ENCODE results near the gene USP30.

- TF ChIP-seq, protein P1, sequence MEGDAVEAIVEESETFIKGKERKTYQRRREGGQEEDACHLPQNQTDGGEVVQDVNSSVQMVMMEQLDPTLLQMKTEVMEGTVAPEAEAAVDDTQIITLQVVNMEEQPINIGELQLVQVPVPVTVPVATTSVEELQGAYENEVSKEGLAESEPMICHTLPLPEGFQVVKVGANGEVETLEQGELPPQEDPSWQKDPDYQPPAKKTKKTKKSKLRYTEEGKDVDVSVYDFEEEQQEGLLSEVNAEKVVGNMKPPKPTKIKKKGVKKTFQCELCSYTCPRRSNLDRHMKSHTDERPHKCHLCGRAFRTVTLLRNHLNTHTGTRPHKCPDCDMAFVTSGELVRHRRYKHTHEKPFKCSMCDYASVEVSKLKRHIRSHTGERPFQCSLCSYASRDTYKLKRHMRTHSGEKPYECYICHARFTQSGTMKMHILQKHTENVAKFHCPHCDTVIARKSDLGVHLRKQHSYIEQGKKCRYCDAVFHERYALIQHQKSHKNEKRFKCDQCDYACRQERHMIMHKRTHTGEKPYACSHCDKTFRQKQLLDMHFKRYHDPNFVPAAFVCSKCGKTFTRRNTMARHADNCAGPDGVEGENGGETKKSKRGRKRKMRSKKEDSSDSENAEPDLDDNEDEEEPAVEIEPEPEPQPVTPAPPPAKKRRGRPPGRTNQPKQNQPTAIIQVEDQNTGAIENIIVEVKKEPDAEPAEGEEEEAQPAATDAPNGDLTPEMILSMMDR (IDR thresholded peaks at IDR 0.05; ENCODE audit: low read length) = no peak
- no peak for TF ChIP-seq EZH2 (IDR thresholded peaks at IDR 0.05; ENCODE audit: borderline replicate concordance, low read length)
These were observed 17.2 kb downstream of the USP30 start for GRCh38 chr12:109069307-109070271.
